Vagina (tissue), 2 donors: Measurements from ENCODE around the gene VSIG10. TPM values are rescaled to one million over a fixed set of nuclear protein-coding genes. Genes with fewer than 3 reads are reported as not detected.

Experiments
- DNase-seq, 2 donors: peaks; one replicate each; pipeline ENCODE4 v3.0.0-alpha.2; 2017; ENCODE audit errors: extremely low spot score in 2 of 2
- H3K27ac ChIP-seq: fragments of 200-600 bp; sonication (generic); one replicate; pipeline ENCODE4 v1.5.1; 2019
- H3K27me3 ChIP-seq: fragments of 200-600 bp; sonication (generic); one replicate; pipeline ENCODE4 v1.5.1; 2019
- H3K36me3 ChIP-seq, 2 donors: fragments of 200-600 bp; sonication (generic); one replicate each; pipeline ENCODE4 v1.5.1; 2017 to 2019
- H3K4me1 ChIP-seq: fragments of 200-600 bp; sonication (generic); one replicate; pipeline ENCODE4 v1.5.1; 2019
- H3K4me3 ChIP-seq, 2 donors: fragments of 200-600 bp; sonication (generic); 1 replicate in 1 of 2; 2 replicates in 1 of 2; pipeline ENCODE4 v1.5.1; 2016 to 2019
- H3K9me3 ChIP-seq: fragments of 200-600 bp; sonication (generic); one replicate; pipeline ENCODE4 v1.5.1; 2019
- POLR2A ChIP-seq, 2 donors: fragments of 450-650 bp; IDR thresholded peaks; one replicate each; pipeline ENCODE4 v1.6.1; 2017; ENCODE audit warnings: antibody characterized with exemption in 2 of 2, mild to moderate bottlenecking in 2 of 2, moderate library complexity in 2 of 2
- POLR2AphosphoS5 ChIP-seq, 2 donors: sonication (generic); formaldehyde crosslinking; IDR thresholded peaks; one replicate each; pipeline ENCODE4 v1.9.0; 2017; ENCODE audit warnings: antibody characterized with exemption in 2 of 2, mild to moderate bottlenecking in 2 of 2, low read depth in 1 of 2; ENCODE audit not compliant: insufficient read depth in 1 of 2
- intact Hi-C: fragments of 100-400 bp; cut with DNase I; formaldehyde crosslinking; loops from one replicate; pipeline ENCODE4 v1.15.1; 2023
- total RNA-seq: library from RNA; depleted of rRNA; stranded (reverse); fragments of >200 nt; gene quantifications from one replicate; pipeline ENCODE4 v1.2.3, GENCODE V29; 2016
- TF ChIP-seq, protein P1 (sequence below), 3 experiments: fragments of 450-650 bp in 2 of 3; fragments of 200-600 bp in 1 of 3; sonication (generic) in 1 of 3; IDR thresholded peaks; one replicate each; pipeline ENCODE4 v1.5.1; 2017 to 2019; ENCODE audit warnings: antibody characterized with exemption in 3 of 3, mild to moderate bottlenecking in 2 of 3, moderate library complexity in 2 of 3

VSIG10 gene, protein sequence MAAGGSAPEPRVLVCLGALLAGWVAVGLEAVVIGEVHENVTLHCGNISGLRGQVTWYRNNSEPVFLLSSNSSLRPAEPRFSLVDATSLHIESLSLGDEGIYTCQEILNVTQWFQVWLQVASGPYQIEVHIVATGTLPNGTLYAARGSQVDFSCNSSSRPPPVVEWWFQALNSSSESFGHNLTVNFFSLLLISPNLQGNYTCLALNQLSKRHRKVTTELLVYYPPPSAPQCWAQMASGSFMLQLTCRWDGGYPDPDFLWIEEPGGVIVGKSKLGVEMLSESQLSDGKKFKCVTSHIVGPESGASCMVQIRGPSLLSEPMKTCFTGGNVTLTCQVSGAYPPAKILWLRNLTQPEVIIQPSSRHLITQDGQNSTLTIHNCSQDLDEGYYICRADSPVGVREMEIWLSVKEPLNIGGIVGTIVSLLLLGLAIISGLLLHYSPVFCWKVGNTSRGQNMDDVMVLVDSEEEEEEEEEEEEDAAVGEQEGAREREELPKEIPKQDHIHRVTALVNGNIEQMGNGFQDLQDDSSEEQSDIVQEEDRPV
- total RNA-seq: 31.2 TPM

DNA sequence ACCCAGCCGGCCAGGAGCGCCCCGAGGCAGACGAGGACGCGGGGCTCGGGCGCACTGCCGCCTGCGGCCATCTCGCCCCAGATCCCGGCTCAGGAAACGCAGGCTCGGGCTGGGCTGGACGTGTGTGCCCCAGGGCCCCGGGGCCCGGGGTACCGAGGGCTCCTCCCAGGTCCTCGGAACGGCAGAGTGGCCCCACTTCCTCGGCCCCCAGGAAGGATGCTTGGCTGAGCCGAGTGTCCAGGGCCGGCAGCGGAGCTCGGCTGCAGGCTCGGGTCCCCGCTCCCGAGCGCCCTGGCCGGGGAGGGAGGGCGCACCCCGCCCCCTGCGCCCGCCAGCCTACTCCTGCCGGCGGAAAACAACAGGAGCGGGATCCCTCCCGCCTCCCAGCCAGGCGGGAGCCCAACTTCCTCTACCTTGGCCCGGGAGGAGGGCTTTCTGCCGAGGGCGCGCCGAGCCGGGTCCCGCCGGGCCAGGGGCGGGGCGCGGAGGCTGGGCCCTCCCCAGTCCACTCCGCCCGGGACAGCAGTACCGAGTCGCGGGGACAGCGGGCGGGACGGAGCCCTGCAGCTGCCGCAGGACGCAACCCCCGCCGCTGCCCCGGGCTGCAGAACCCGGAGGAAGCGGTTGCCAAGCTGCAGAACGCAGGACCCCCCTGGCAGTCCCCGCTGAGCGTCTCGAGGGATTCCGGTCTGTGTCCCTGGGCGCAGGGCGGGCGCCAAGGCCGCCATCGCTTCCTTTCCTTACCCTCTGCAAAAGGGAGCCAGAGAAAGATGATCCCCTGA lies at the start of gene VSIG10:
TSS of gene VSIG10 (minus strand) at position 411 of the 782 bp plus-strand sequence. CDS start at position 71, 340 bp downstream.
- Histone ChIP-seq H3K4me1 (peaks cover 19% of the 10 kb centered on the region), H3K27me3 (no peaks in the 10 kb centered on the region), H3K27ac (peak within 1 kb of the TSS; percentile 85), H3K9me3 (no peaks in the 10 kb centered on the region), H3K36me3 (no peaks in the 10 kb centered on the region), H3K4me3 (peak within 1 kb of the TSS; percentile 60 to 97)
- no peak for DNase-seq
- peak in 1 of 2 donors; percentile 36 for TF ChIP-seq POLR2A (IDR thresholded peaks at IDR 0.05)
- TF ChIP-seq, protein P1, sequence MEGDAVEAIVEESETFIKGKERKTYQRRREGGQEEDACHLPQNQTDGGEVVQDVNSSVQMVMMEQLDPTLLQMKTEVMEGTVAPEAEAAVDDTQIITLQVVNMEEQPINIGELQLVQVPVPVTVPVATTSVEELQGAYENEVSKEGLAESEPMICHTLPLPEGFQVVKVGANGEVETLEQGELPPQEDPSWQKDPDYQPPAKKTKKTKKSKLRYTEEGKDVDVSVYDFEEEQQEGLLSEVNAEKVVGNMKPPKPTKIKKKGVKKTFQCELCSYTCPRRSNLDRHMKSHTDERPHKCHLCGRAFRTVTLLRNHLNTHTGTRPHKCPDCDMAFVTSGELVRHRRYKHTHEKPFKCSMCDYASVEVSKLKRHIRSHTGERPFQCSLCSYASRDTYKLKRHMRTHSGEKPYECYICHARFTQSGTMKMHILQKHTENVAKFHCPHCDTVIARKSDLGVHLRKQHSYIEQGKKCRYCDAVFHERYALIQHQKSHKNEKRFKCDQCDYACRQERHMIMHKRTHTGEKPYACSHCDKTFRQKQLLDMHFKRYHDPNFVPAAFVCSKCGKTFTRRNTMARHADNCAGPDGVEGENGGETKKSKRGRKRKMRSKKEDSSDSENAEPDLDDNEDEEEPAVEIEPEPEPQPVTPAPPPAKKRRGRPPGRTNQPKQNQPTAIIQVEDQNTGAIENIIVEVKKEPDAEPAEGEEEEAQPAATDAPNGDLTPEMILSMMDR (IDR thresholded peaks at IDR 0.05): no peak
- peak in 1 of 2 donors; percentile 55 for TF ChIP-seq POLR2AphosphoS5 (IDR thresholded peaks at IDR 0.05; ENCODE audit: insufficient read depth in 1 of 2, low read depth in 1 of 2)
- intact Hi-C loops: no loop called here

DNA sequence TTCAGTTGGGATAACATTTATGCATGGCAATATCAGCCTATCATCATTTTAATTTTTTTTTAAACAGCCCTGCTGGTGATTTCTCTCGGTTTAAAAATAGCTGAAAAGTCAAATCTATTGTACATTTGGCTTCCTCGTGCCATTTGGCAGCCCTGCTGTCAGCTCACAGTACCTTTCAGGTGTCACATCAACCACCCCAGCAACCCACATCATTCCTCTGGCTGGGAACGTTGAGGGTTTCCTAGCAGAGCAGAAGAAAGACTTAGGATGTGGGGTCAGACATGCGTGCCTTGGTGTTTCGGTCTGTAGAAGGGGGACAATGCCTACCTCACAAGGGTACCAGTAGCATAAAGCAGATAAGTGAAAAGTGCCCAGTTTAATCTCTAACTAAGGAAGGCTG lies 47.9 kb upstream of the VSIG10 start:
- H3K36me3 ChIP-seq: peaks cover 0 to 19% of the 10 kb centered on the region in 2 donors
- no peak overlapping the region for H3K4me3 ChIP-seq
- H3K9me3 ChIP-seq: no peaks in the 10 kb centered on the region
- intact Hi-C loops: no loop called here
- no peaks in the 10 kb centered on the region for H3K27me3 ChIP-seq
- DNase-seq: no peak
- TF ChIP-seq POLR2AphosphoS5 (IDR thresholded peaks at IDR 0.05; ENCODE audit: insufficient read depth in 1 of 2, low read depth in 1 of 2) (no peak), POLR2A (IDR thresholded peaks at IDR 0.05) (no peak)
- TF ChIP-seq, protein P1 (IDR thresholded peaks at IDR 0.05): no peak
- no peaks in the 10 kb centered on the region for H3K4me1 ChIP-seq
- H3K27ac ChIP-seq: no peak overlapping the region

DNA sequence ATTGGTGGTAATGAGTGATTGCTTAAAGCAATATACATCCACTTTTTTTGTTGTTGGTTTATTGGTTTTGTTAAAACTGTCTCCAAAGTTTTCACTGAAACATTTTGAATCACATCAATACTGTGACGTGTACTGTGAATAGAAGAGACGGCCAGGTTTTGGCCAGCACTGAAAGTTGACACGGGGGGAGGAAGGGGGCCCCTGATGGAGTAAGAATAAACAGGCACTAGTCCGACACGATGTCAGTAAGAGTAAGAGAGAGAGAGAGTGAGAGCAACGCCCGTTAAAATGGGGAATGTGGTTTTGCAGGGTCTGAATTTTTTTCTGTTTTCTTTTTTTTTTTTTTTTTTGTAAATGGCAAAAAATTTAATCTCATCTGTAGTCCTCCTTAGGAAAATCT lies 46.8 kb upstream of the VSIG10 start:
- no peaks in the 10 kb centered on the region for H3K9me3 ChIP-seq
- TF ChIP-seq, protein P1 (IDR thresholded peaks at IDR 0.05): no peak
- H3K36me3 ChIP-seq: peaks cover 0 to 26% of the 10 kb centered on the region in 2 donors
- intact Hi-C loops: no loop called here
- H3K27ac ChIP-seq: no peak overlapping the region
- DNase-seq: no peak
- H3K27me3 ChIP-seq: no peaks in the 10 kb centered on the region
- H3K4me3 ChIP-seq: no peak overlapping the region
- no peaks in the 10 kb centered on the region for H3K4me1 ChIP-seq

DNA sequence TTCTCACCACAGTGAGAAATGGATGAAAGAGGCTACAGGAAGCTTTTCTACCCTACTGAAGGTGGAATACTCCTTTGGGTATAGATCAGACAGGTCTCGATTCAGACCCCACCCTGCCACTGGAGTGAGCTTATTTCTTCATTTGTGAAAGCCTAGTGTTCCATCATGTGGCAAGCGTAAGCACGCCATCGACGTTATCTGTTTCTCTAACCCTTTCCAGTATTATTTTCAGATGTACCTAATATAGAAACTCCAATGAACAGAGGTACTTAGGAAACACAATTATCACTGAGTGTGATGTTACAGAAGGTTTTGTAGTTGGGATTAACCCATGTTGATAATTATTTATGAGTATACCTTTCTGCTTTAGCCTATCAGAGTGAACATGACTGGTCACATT lies 44.5 kb upstream of the VSIG10 start:
- DNase-seq: no peak
- TF ChIP-seq, protein P1 (IDR thresholded peaks at IDR 0.05): no peak
- H3K27ac ChIP-seq: no peak overlapping the region
- peaks cover 0 to 50% of the 10 kb centered on the region in 2 donors for H3K36me3 ChIP-seq
- no peaks in the 10 kb centered on the region for H3K4me1 ChIP-seq
- no peaks in the 10 kb centered on the region for H3K27me3 ChIP-seq
- H3K9me3 ChIP-seq: no peaks in the 10 kb centered on the region
- H3K4me3 ChIP-seq: no peak overlapping the region
- intact Hi-C loops: no loop called here
